SH-SY5Y (cell line): ENCODE data around the gene SEPSECS.

Experiments
- GATA2 ChIP-seq: IDR thresholded peaks from 2 replicates; pipeline ENCODE4 v1.6.1; 2011; ENCODE audit warnings: mild to moderate bottlenecking, low read depth, low read length
- GATA3 ChIP-seq: IDR thresholded peaks from 2 replicates; pipeline ENCODE4 v1.6.1; 2011; ENCODE audit warnings: low read depth, mild to moderate bottlenecking, low read length, moderate library complexity

DNA sequence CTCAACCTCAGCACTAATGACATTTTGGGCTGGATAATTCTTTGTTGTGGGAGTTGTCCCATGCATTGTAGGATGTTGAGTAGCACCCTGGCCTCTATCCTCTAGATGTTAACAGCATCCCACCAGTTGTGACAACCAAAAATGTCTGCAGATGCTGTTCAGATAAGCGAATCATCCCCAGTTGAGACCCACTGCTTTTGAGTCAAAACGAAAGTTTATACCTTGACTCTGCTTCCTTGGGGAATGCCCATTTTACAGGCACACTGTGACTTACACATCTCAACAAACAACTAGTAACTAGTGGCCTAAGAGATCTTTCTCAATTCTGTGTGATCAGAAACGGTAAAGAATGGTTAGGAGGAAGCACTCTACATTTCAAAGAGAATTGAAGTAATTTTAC, 37.0 kb downstream of the SEPSECS start:
- TF ChIP-seq GATA3 (no peak), GATA2 (no peak)
